ENCODE data around the gene PLEKHA4.
"Not testable (repeated sequence)": the region's sequence is repeated elsewhere in the genome, so short reads cannot be mapped to it uniquely, and the experiment has no call there.

The PLEKHA4 gene

GRCh38 chr19:48900477-48901406 lies 32.3 kb upstream of the PLEKHA4 start:
- H3K4me1 ChIP-seq (ENCODE audit: control insufficient read depth, insufficient read depth, low read length), result no peaks in the 10 kb centered on the region
- H3K27me3 ChIP-seq (ENCODE audit: control insufficient read depth, insufficient read depth, low read length), result no peaks in the 10 kb centered on the region
- peaks cover 5% of the 10 kb centered on the region for H3K36me3 ChIP-seq (ENCODE audit: control insufficient read depth, insufficient read depth, low read length)
- no peaks in the 10 kb centered on the region for H3K9me3 ChIP-seq (ENCODE audit: control insufficient read depth, low read length)
- peak overlapping the region; percentile 96 for H3K9ac ChIP-seq (ENCODE audit: low read length)
- peak overlapping the region; percentile 70 for H3K4me3 ChIP-seq (ENCODE audit: low read length)

- Histone ChIP-seq H3K27me3 (ENCODE audit: control insufficient read depth, insufficient read depth, low read length) (peaks cover 4% of the 10 kb centered on the region), H3K36me3 (ENCODE audit: control insufficient read depth, insufficient read depth, low read length) (peaks cover 3% of the 10 kb centered on the region), H3K4me1 (ENCODE audit: control insufficient read depth, insufficient read depth, low read length) (no peaks in the 10 kb centered on the region)
Measured at GRCh38 chr19:48899781-48900476, 31.5 kb upstream of the PLEKHA4 start, which contains the start of gene NUCB1. Gene NUCB1, plus strand, starts transcription at chr19:48900312. Its CDS starts 485 bp downstream, at chr19:48900797.

GRCh38 chr19:48899386-48899749 lies 31.0 kb upstream of the PLEKHA4 start:
- not testable (repeated sequence) for H3K9me3 ChIP-seq (ENCODE audit: control insufficient read depth, low read length); H3K27me3 ChIP-seq (ENCODE audit: control insufficient read depth, insufficient read depth, low read length); H3K36me3 ChIP-seq (ENCODE audit: control insufficient read depth, insufficient read depth, low read length); H3K9ac ChIP-seq (ENCODE audit: low read length); H3K4me1 ChIP-seq (ENCODE audit: control insufficient read depth, insufficient read depth, low read length); H3K4me3 ChIP-seq (ENCODE audit: low read length)

More at GRCh38 chr19:48899781-48900476, 31.5 kb upstream of the PLEKHA4 start, which contains the start of gene NUCB1:
- peak within 1 kb of the TSS; percentile 70 for H3K4me3 ChIP-seq (ENCODE audit: low read length)
- no peaks in the 10 kb centered on the region for H3K9me3 ChIP-seq (ENCODE audit: control insufficient read depth, low read length)
- peak within 1 kb of the TSS; percentile 96 for H3K9ac ChIP-seq (ENCODE audit: low read length)

- no peaks in the 10 kb centered on the region for H3K4me1 ChIP-seq (ENCODE audit: control insufficient read depth, insufficient read depth, low read length)
- no peak overlapping the region for H3K9ac ChIP-seq (ENCODE audit: low read length)
- peaks cover 5% of the 10 kb centered on the region for H3K27me3 ChIP-seq (ENCODE audit: control insufficient read depth, insufficient read depth, low read length)
- no peaks in the 10 kb centered on the region for H3K9me3 ChIP-seq (ENCODE audit: control insufficient read depth, low read length)
- H3K4me3 ChIP-seq (ENCODE audit: low read length), result no peak overlapping the region
- no peaks in the 10 kb centered on the region for H3K36me3 ChIP-seq (ENCODE audit: control insufficient read depth, insufficient read depth, low read length)
Measured at GRCh38 chr19:48897181-48897580, 28.8 kb upstream of the PLEKHA4 start.

GRCh38 chr19:48896191-48896720 lies 27.8 kb upstream of the PLEKHA4 start:
- no peak overlapping the region for H3K4me3 ChIP-seq (ENCODE audit: low read length)
- H3K9ac ChIP-seq (ENCODE audit: low read length), result no peak overlapping the region

GRCh38 chr19:48895226-48895625 lies 26.8 kb upstream of the PLEKHA4 start:
- Histone ChIP-seq H3K4me1 (ENCODE audit: control insufficient read depth, insufficient read depth, low read length) (no peaks in the 10 kb centered on the region), H3K27me3 (ENCODE audit: control insufficient read depth, insufficient read depth, low read length) (peaks cover 5% of the 10 kb centered on the region), H3K4me3 (ENCODE audit: low read length) (no peak overlapping the region), H3K36me3 (ENCODE audit: control insufficient read depth, insufficient read depth, low read length) (no peaks in the 10 kb centered on the region), H3K9ac (ENCODE audit: low read length) (no peak overlapping the region), H3K9me3 (ENCODE audit: control insufficient read depth, low read length) (no peaks in the 10 kb centered on the region)

More at GRCh38 chr19:48896191-48896720, 27.8 kb upstream of the PLEKHA4 start:
- H3K27me3 ChIP-seq (ENCODE audit: control insufficient read depth, insufficient read depth, low read length), result peaks cover 5% of the 10 kb centered on the region
- no peaks in the 10 kb centered on the region for H3K9me3 ChIP-seq (ENCODE audit: control insufficient read depth, low read length)
- H3K4me1 ChIP-seq (ENCODE audit: control insufficient read depth, insufficient read depth, low read length), result no peaks in the 10 kb centered on the region
- H3K36me3 ChIP-seq (ENCODE audit: control insufficient read depth, insufficient read depth, low read length), result no peaks in the 10 kb centered on the region

- Histone ChIP-seq H3K9ac (ENCODE audit: low read length) (no peak overlapping the region), H3K9me3 (ENCODE audit: control insufficient read depth, low read length) (no peaks in the 10 kb centered on the region), H3K4me3 (ENCODE audit: low read length) (no peak overlapping the region), H3K36me3 (ENCODE audit: control insufficient read depth, insufficient read depth, low read length) (no peaks in the 10 kb centered on the region), H3K4me1 (ENCODE audit: control insufficient read depth, insufficient read depth, low read length) (no peaks in the 10 kb centered on the region), H3K27me3 (ENCODE audit: control insufficient read depth, insufficient read depth, low read length) (peaks cover 5% of the 10 kb centered on the region)
Measured at GRCh38 chr19:48890551-48890950, 22.1 kb upstream of the PLEKHA4 start.

GRCh38 chr19:48889496-48889895 lies 21.1 kb upstream of the PLEKHA4 start:
- H3K9me3 ChIP-seq (ENCODE audit: control insufficient read depth, low read length); H3K27me3 ChIP-seq (ENCODE audit: control insufficient read depth, insufficient read depth, low read length); H3K36me3 ChIP-seq (ENCODE audit: control insufficient read depth, insufficient read depth, low read length); H3K9ac ChIP-seq (ENCODE audit: low read length); H3K4me3 ChIP-seq (ENCODE audit: low read length); H3K4me1 ChIP-seq (ENCODE audit: control insufficient read depth, insufficient read depth, low read length): not testable (repeated sequence)

- no peaks in the 10 kb centered on the region for H3K9me3 ChIP-seq (ENCODE audit: control insufficient read depth, low read length)
- H3K9ac ChIP-seq (ENCODE audit: low read length), result no peak overlapping the region
- no peaks in the 10 kb centered on the region for H3K36me3 ChIP-seq (ENCODE audit: control insufficient read depth, insufficient read depth, low read length)
- no peaks in the 10 kb centered on the region for H3K4me1 ChIP-seq (ENCODE audit: control insufficient read depth, insufficient read depth, low read length)
- H3K4me3 ChIP-seq (ENCODE audit: low read length), result no peak overlapping the region
- H3K27me3 ChIP-seq (ENCODE audit: control insufficient read depth, insufficient read depth, low read length), result no peaks in the 10 kb centered on the region
Measured at GRCh38 chr19:48887861-48888612, 19.6 kb upstream of the PLEKHA4 start.

- no peaks in the 10 kb centered on the region for H3K9me3 ChIP-seq (ENCODE audit: control insufficient read depth, low read length)
- no peaks in the 10 kb centered on the region for H3K27me3 ChIP-seq (ENCODE audit: control insufficient read depth, insufficient read depth, low read length)
- H3K36me3 ChIP-seq (ENCODE audit: control insufficient read depth, insufficient read depth, low read length), result no peaks in the 10 kb centered on the region
- no peak overlapping the region for H3K9ac ChIP-seq (ENCODE audit: low read length)
- H3K4me3 ChIP-seq (ENCODE audit: low read length), result no peak overlapping the region
- H3K4me1 ChIP-seq (ENCODE audit: control insufficient read depth, insufficient read depth, low read length), result peaks cover 15% of the 10 kb centered on the region
Measured at GRCh38 chr19:48883726-48884125, 15.3 kb upstream of the PLEKHA4 start.

- no peak overlapping the region for H3K9ac ChIP-seq (ENCODE audit: low read length)
- H3K9me3 ChIP-seq (ENCODE audit: control insufficient read depth, low read length), result no peaks in the 10 kb centered on the region
- H3K27me3 ChIP-seq (ENCODE audit: control insufficient read depth, insufficient read depth, low read length), result no peaks in the 10 kb centered on the region
- H3K36me3 ChIP-seq (ENCODE audit: control insufficient read depth, insufficient read depth, low read length), result no peaks in the 10 kb centered on the region
- no peak overlapping the region for H3K4me3 ChIP-seq (ENCODE audit: low read length)
- peaks cover 24% of the 10 kb centered on the region for H3K4me1 ChIP-seq (ENCODE audit: control insufficient read depth, insufficient read depth, low read length)
Measured at GRCh38 chr19:48881741-48882657, 13.6 kb upstream of the PLEKHA4 start.
